Esophagus squamous epithelium (tissue), 4 donors: Measurements from ENCODE around the gene AGTR1.

ENCODE experiments used
- POLR2A ChIP-seq, 4 donors: fragments of 450-650 bp; IDR thresholded peaks; one replicate each; pipeline ENCODE4 v1.6.1; 2017; ENCODE audit warnings: antibody characterized with exemption in 4 of 4, mild to moderate bottlenecking in 4 of 4, moderate library complexity in 3 of 4
- TF ChIP-seq, protein P1 (sequence below), 6 experiments: fragments of 450-650 bp in 4 of 6; fragments of 200-600 bp in 2 of 6; sonication (generic) in 2 of 6; IDR thresholded peaks; one replicate each; pipeline ENCODE4 v1.5.1; 2016 to 2019; ENCODE audit warnings: antibody characterized with exemption in 6 of 6, mild to moderate bottlenecking in 4 of 6, moderate library complexity in 4 of 6

DNA sequence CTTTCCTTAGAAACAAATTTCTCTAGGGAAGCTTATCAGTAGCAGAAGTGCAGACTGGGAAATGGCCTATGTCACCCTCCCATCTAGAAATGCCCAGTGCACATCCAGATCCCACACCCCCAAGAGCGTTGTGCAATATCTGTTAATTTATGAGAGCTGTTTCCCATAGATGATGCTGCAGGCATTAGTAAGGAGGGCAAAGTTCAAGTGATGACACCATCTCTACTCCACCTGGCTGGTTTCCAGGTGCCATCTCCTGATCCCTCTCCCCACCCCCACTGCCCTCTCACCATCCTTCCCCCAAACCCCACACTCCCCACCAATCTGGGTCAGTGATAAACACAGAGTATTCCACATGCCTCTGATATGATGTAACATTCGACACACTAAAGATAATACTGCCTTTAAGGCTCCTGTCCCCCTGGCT, 39.4 kb downstream of the AGTR1 start:
- TF ChIP-seq, protein P1, sequence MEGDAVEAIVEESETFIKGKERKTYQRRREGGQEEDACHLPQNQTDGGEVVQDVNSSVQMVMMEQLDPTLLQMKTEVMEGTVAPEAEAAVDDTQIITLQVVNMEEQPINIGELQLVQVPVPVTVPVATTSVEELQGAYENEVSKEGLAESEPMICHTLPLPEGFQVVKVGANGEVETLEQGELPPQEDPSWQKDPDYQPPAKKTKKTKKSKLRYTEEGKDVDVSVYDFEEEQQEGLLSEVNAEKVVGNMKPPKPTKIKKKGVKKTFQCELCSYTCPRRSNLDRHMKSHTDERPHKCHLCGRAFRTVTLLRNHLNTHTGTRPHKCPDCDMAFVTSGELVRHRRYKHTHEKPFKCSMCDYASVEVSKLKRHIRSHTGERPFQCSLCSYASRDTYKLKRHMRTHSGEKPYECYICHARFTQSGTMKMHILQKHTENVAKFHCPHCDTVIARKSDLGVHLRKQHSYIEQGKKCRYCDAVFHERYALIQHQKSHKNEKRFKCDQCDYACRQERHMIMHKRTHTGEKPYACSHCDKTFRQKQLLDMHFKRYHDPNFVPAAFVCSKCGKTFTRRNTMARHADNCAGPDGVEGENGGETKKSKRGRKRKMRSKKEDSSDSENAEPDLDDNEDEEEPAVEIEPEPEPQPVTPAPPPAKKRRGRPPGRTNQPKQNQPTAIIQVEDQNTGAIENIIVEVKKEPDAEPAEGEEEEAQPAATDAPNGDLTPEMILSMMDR (IDR thresholded peaks at IDR 0.05) = no peak
- TF ChIP-seq POLR2A (IDR thresholded peaks at IDR 0.05) = no peak
